ENCODE data around the gene PRSS23.

- no peak for TF ChIP-seq POLR2A (IDR thresholded peaks at IDR 0.05; ENCODE audit: borderline replicate concordance, extremely low read depth, insufficient read depth, insufficient read length)
- TF ChIP-seq CTCF (IDR thresholded peaks at IDR 0.05 in 2 of 3, conservative IDR thresholded peaks at IDR 0.05 in 1 of 3; ENCODE audit: borderline replicate concordance in 1 of 3, insufficient read depth in 1 of 3, low read depth in 2 of 3, low read length in 2 of 3): no peak
- TF ChIP-seq RAD21 (IDR thresholded peaks at IDR 0.05; ENCODE audit: low read depth): no peak
- no peak for TF ChIP-seq EZH2 (IDR thresholded peaks at IDR 0.05)
- TF ChIP-seq FOSL1 (IDR thresholded peaks at IDR 0.05; ENCODE audit: low read depth): no peak
- no peak for TF ChIP-seq SP1 (IDR thresholded peaks at IDR 0.05; ENCODE audit: low read depth)
- TF ChIP-seq ZFX (IDR thresholded peaks at IDR 0.05): no peak
Observed at GRCh38 chr11:86765878-86766277, 34.5 kb upstream of the PRSS23 start.
